Measurements from ENCODE around the gene ANKRD6. TPM values are rescaled to one million over a fixed set of nuclear protein-coding genes. Genes with fewer than 3 reads are reported as not detected.

Gene ANKRD6
- polyA plus RNA-seq, 1 of the 3 experiments (the other 2 are of a cell fraction): 2.6 TPM

GRCh38 chr6:89483111-89483720, 50.3 kb downstream of the ANKRD6 start:
- H2AFZ ChIP-seq (ENCODE audit: low read depth): no peak overlapping the region
- no peak overlapping the region for H3K9ac ChIP-seq
- peak overlapping the region in 1 of 2 experiments; percentile 59; a peak in 1 of 4 replicates for H3K27ac ChIP-seq (ENCODE audit: low read depth in 2 of 2, low read length in 1 of 2)
- H3K4me1 ChIP-seq (ENCODE audit: control insufficient read depth in 1 of 2, insufficient read depth in 2 of 2, low read depth in 1 of 2, low read length in 1 of 2): peaks cover 9 to 10% of the 10 kb centered on the region in 2 experiments; a peak in 2 of 4 replicates
- no peak for DNase-seq
- no peaks in the 10 kb centered on the region for H4K20me1 ChIP-seq (ENCODE audit: insufficient read depth)
- H3K9me3 ChIP-seq: no peaks in the 10 kb centered on the region
- H3F3A ChIP-seq (replicated peaks; ENCODE audit: insufficient read depth): no peaks in the 10 kb centered on the region
- ChIA-PET CTCF (no interaction called here), POLR2A (no interaction called here)
- H3K79me2 ChIP-seq (ENCODE audit: insufficient read depth): no peaks in the 10 kb centered on the region
- TF ChIP-seq IRF3 (IDR thresholded peaks at IDR 0.05; ENCODE audit: low read depth, low read length): no peak
- no peak for TF ChIP-seq NFIC (IDR thresholded peaks at IDR 0.05; ENCODE audit: borderline replicate concordance)
- no peak for TF ChIP-seq FOSL2 (IDR thresholded peaks at IDR 0.05; ENCODE audit: borderline replicate concordance, low read depth)
- no peak for TF ChIP-seq REST (IDR thresholded peaks at IDR 0.05; ENCODE audit: low read depth, low read length)
- no peak for TF ChIP-seq USF1 (IDR thresholded peaks at IDR 0.05; ENCODE audit: borderline replicate concordance, low read depth)
- no peak for TF ChIP-seq MAX (IDR thresholded peaks at IDR 0.05; ENCODE audit: low read depth)
- TF ChIP-seq ELF1 (IDR thresholded peaks at IDR 0.05): no peak
- no peak for TF ChIP-seq GABPA (IDR thresholded peaks at IDR 0.05; ENCODE audit: low read depth)
- TF ChIP-seq PBX3 (IDR thresholded peaks at IDR 0.05): no peak
- WGBS (ENCODE audit: low lambda C conversion rate): 84% methylated on average over 7 of the region's 7 CpGs
- H3K4me2 ChIP-seq: peak overlapping the region; percentile 36; the same call in 1 of the 2 replicates
- H3K27me3 ChIP-seq (ENCODE audit: insufficient read depth): no peaks in the 10 kb centered on the region
- H3K4me3 ChIP-seq (ENCODE audit: low read depth in 2 of 2, low read length in 1 of 2): no peak overlapping the region
- no peaks in the 10 kb centered on the region for H3K36me3 ChIP-seq (replicated peaks in 1 of 2; ENCODE audit: control insufficient read depth in 1 of 2, insufficient read depth in 2 of 2, low read length in 1 of 2)
- no peaks in the 10 kb centered on the region for H3K9me2 ChIP-seq

GRCh38 chr6:89485320-89485719, 52.4 kb downstream of the ANKRD6 start:
- WGBS (ENCODE audit: low lambda C conversion rate): 43% methylated on average over 3 of the region's 3 CpGs
- Histone ChIP-seq H3K27ac (ENCODE audit: low read depth in 2 of 2, low read length in 1 of 2) (no peak overlapping the region), H3K9ac (no peak overlapping the region), H3K79me2 (ENCODE audit: insufficient read depth) (no peaks in the 10 kb centered on the region), H3K27me3 (ENCODE audit: insufficient read depth) (no peaks in the 10 kb centered on the region), H3K36me3 (replicated peaks in 1 of 2; ENCODE audit: control insufficient read depth in 1 of 2, insufficient read depth in 2 of 2, low read length in 1 of 2) (no peaks in the 10 kb centered on the region), H3K4me3 (ENCODE audit: low read depth in 2 of 2, low read length in 1 of 2) (no peak overlapping the region), H2AFZ (ENCODE audit: low read depth) (no peak overlapping the region), H3K4me1 (ENCODE audit: control insufficient read depth in 1 of 2, insufficient read depth in 2 of 2, low read depth in 1 of 2, low read length in 1 of 2) (peaks cover 9 to 13% of the 10 kb centered on the region in 2 experiments; a peak in 2 of 4 replicates), H3K4me2 (no peak overlapping the region), H3K9me2 (no peaks in the 10 kb centered on the region), H4K20me1 (ENCODE audit: insufficient read depth) (no peaks in the 10 kb centered on the region), H3F3A (replicated peaks; ENCODE audit: insufficient read depth) (no peaks in the 10 kb centered on the region), H3K9me3 (no peaks in the 10 kb centered on the region)
- DNase-seq: no peak
- CTCF ChIA-PET: no interaction called here
- POLR2A ChIA-PET: no interaction called here
- TF ChIP-seq JUND (IDR thresholded peaks at IDR 0.05) (no peak), CTCF (IDR thresholded peaks at IDR 0.05) (no peak), GABPA (IDR thresholded peaks at IDR 0.05; ENCODE audit: low read depth) (no peak), EZH2phosphoT487 (IDR thresholded peaks at IDR 0.05; ENCODE audit: borderline replicate concordance, low read depth) (no peak), MAX (IDR thresholded peaks at IDR 0.05; ENCODE audit: low read depth) (no peak), FOXM1 (IDR thresholded peaks at IDR 0.05; ENCODE audit: low read depth) (no peak), CHD2 (IDR thresholded peaks at IDR 0.05; ENCODE audit: low read length, partially characterized antibody) (no peak), SIN3A (IDR thresholded peaks at IDR 0.05; ENCODE audit: borderline replicate concordance, low read depth, low read length) (no peak), NRF1 (IDR thresholded peaks at IDR 0.05; ENCODE audit: low read depth, low read length) (no peak), IRF3 (IDR thresholded peaks at IDR 0.05; ENCODE audit: low read depth, low read length) (no peak)
